Prostate gland (tissue), 2 donors: ENCODE measurements around the gene UBE2E1.

Source experiments
- CTCF ChIP-seq, 4 experiments: fragments of 200-600 bp in 2 of 4; fragments of 450-650 bp in 2 of 4; sonication (generic) in 2 of 4; IDR thresholded peaks; 1 replicate in 3 of 4; 2 replicates in 1 of 4; pipeline ENCODE4 v1.5.1; 2016 to 2019; ENCODE audit warnings: antibody characterized with exemption in 4 of 4, mild to moderate bottlenecking in 2 of 4, moderate library complexity in 2 of 4
- POLR2A ChIP-seq: fragments of 450-650 bp; IDR thresholded peaks from one replicate; pipeline ENCODE4 v1.6.1; 2016; ENCODE audit warnings: antibody characterized with exemption, mild to moderate bottlenecking
- POLR2AphosphoS5 ChIP-seq: sonication (generic); formaldehyde crosslinking; IDR thresholded peaks from one replicate; pipeline ENCODE4 v1.6.1; 2017; ENCODE audit warnings: antibody characterized with exemption

DNA sequence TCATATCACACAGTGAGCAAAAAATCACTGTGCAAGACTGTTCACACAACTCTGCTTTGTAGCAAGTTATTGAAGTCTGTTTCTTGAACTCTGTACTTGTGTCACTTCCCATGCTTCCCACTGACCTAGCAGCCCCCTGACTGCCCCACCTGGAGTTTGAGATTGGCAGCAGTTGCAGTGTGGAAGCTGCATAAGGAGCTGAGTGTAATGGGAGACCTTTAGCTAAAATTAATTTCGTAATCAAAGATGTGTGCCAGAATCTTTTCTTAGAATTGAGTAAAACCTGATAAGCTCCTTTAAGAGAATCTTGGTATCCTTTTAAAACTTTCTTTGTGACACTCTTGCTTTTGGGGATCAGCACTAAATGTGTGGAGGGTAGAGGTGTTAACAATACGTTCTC is 68.2 kb downstream of the UBE2E1 start:
- TF ChIP-seq CTCF (IDR thresholded peaks at IDR 0.05): no peak
- no peak for TF ChIP-seq POLR2A
- no peak for TF ChIP-seq POLR2AphosphoS5
